Muscle of leg (tissue), 11 donors: ENCODE data around the gene PRR20G. TPM values are rescaled to one million over a fixed set of nuclear protein-coding genes. Genes with fewer than 3 reads are reported as not detected.
A peak's percentile ranks its signal among the peaks of the same experiment; 100 is the strongest.
"Not testable (repeated sequence)": the region's sequence is repeated elsewhere in the genome, so short reads cannot be mapped to it uniquely, and the experiment has no call there.

Experiments
- DNase-seq: peaks from one replicate; pipeline ENCODE4 v3.0.0; 2013
- H3K27ac ChIP-seq: one replicate; pipeline ENCODE4 v1.5.1; 2013; ENCODE audit warnings: mild to moderate bottlenecking, low read length, control low read depth
- H3K27me3 ChIP-seq: one replicate; pipeline ENCODE4 v1.6.1; 2013; ENCODE audit warnings: low read length; ENCODE audit not compliant: control insufficient read depth, insufficient read depth
- H3K36me3 ChIP-seq: one replicate; pipeline ENCODE4 v1.6.1; 2013; ENCODE audit warnings: low read length; ENCODE audit not compliant: control insufficient read depth, insufficient read depth
- H3K4me1 ChIP-seq: one replicate; pipeline ENCODE4 v1.6.1; 2013; ENCODE audit warnings: low read length; ENCODE audit not compliant: control insufficient read depth, insufficient read depth
- H3K4me3 ChIP-seq: one replicate; pipeline ENCODE4 v1.5.1; 2013; ENCODE audit warnings: low read length, control low read depth
- H3K9me3 ChIP-seq: replicated peaks from 2 replicates; pipeline ENCODE4 v1.6.1; 2013; ENCODE audit warnings: low read depth, low read length; ENCODE audit not compliant: control insufficient read depth
- WGBS: methylation state at CpG from one replicate; pipeline ENCODE4 v1.1.5; 2013; ENCODE audit warnings: missing lambda C conversion rate; ENCODE audit not compliant: insufficient coverage; 5-methylcytosine and 5-hydroxymethylcytosine counted together
- polyA plus RNA-seq, 8 donors: library from polyadenylated mRNA; unstranded; fragments of 120-200 nt; gene quantifications; one replicate each; pipeline versions ENCODE4 v1.2.1 to v1.2.3, GENCODE V29; 2013; ENCODE audit warnings: inconsistent platforms in 1 of 8, low replicate concordance in 1 of 8; ENCODE audit not compliant: insufficient read length in 8 of 8, insufficient read depth in 1 of 8
- total RNA-seq: library from RNA; stranded (reverse); fragments of 120-200 nt; gene quantifications from one replicate; pipeline ENCODE4 v1.2.4, GENCODE V29; 2013

PRR20G gene
- total and polyA plus RNA-seq, 9 donors: not detected

GRCh38 chr3:127304121-127304744 lies 16.4 kb upstream of the PRR20G start:
- no peak overlapping the region for H3K27ac ChIP-seq
- H3K36me3 ChIP-seq: no peaks in the 10 kb centered on the region
- no peak overlapping the region for H3K4me3 ChIP-seq
- no peaks in the 10 kb centered on the region for H3K4me1 ChIP-seq
- 68% methylated on average over 11 of the region's 25 CpGs for WGBS
- peaks cover 5% of the 10 kb centered on the region for H3K27me3 ChIP-seq
- DNase-seq: no peak
- H3K9me3 ChIP-seq: no peaks in the 10 kb centered on the region

GRCh38 chr3:127299276-127299675 lies 11.4 kb upstream of the PRR20G start:
- WGBS: no CpG with 5 or more reads among the region's 6 CpGs
- Histone ChIP-seq H3K9me3 (no peaks in the 10 kb centered on the region), H3K4me3 (no peak overlapping the region), H3K4me1 (no peaks in the 10 kb centered on the region), H3K27me3 (peaks cover 11% of the 10 kb centered on the region), H3K27ac (no peak overlapping the region), H3K36me3 (no peaks in the 10 kb centered on the region)
- peak; percentile 67 for DNase-seq

GRCh38 chr3:127296959-127297358 lies 9.1 kb upstream of the PRR20G start:
- no CpG with 5 or more reads among the region's 5 CpGs for WGBS
- peaks cover 11% of the 10 kb centered on the region for H3K27me3 ChIP-seq

GRCh38 chr3:127296166-127296565 lies 8.3 kb upstream of the PRR20G start:
- no CpG with 5 or more reads among the region's 3 CpGs for WGBS
- H3K9me3 ChIP-seq: no peaks in the 10 kb centered on the region
- no peak overlapping the region for H3K27ac ChIP-seq
- H3K36me3 ChIP-seq: no peaks in the 10 kb centered on the region
- peaks cover 11% of the 10 kb centered on the region for H3K27me3 ChIP-seq
- H3K4me1 ChIP-seq: no peaks in the 10 kb centered on the region
- H3K4me3 ChIP-seq: no peak overlapping the region
- DNase-seq: peak; percentile 68

More at GRCh38 chr3:127296959-127297358, 9.1 kb upstream of the PRR20G start:
- DNase-seq: no peak
- Histone ChIP-seq H3K4me1 (no peaks in the 10 kb centered on the region), H3K4me3 (no peak overlapping the region), H3K36me3 (no peaks in the 10 kb centered on the region), H3K9me3 (no peaks in the 10 kb centered on the region), H3K27ac (no peak overlapping the region)

GRCh38 chr3:127293650-127294049 lies 5.8 kb upstream of the PRR20G start:
- not testable (repeated sequence) for H3K4me3 ChIP-seq, H3K27me3 ChIP-seq, H3K9me3 ChIP-seq, DNase-seq, H3K4me1 ChIP-seq, H3K27ac ChIP-seq, H3K36me3 ChIP-seq
- WGBS: 97% methylated on average over 6 of the region's 16 CpGs

GRCh38 chr3:127291611-127292010 lies 3.8 kb upstream of the PRR20G start:
- H3K27me3 ChIP-seq: peaks cover 6% of the 10 kb centered on the region
- no peak overlapping the region for H3K27ac ChIP-seq
- no peaks in the 10 kb centered on the region for H3K4me1 ChIP-seq
- no peak for DNase-seq
- H3K36me3 ChIP-seq: no peaks in the 10 kb centered on the region
- no peaks in the 10 kb centered on the region for H3K9me3 ChIP-seq
- H3K4me3 ChIP-seq: no peak overlapping the region

GRCh38 chr3:127291114-127291513 lies 3.3 kb upstream of the PRR20G start:
- DNase-seq: no peak
- H3K27ac ChIP-seq: no peak overlapping the region
- no CpG with 5 or more reads among the region's 1 CpG for WGBS
- H3K27me3 ChIP-seq: peaks cover 6% of the 10 kb centered on the region
- no peaks in the 10 kb centered on the region for H3K9me3 ChIP-seq
- no peaks in the 10 kb centered on the region for H3K36me3 ChIP-seq
- no peaks in the 10 kb centered on the region for H3K4me1 ChIP-seq
- H3K4me3 ChIP-seq: no peak overlapping the region

GRCh38 chr3:127289706-127290575 lies 2.1 kb upstream of the PRR20G start:
- no peak overlapping the region for H3K27ac ChIP-seq
- DNase-seq: no peak
- no peaks in the 10 kb centered on the region for H3K36me3 ChIP-seq
- H3K9me3 ChIP-seq: no peaks in the 10 kb centered on the region
- peaks cover 4% of the 10 kb centered on the region for H3K27me3 ChIP-seq
- H3K4me1 ChIP-seq: no peaks in the 10 kb centered on the region
- H3K4me3 ChIP-seq: no peak overlapping the region
- no CpG with 5 or more reads among the region's 4 CpGs for WGBS

- Histone ChIP-seq H3K9me3 (no peaks in the 10 kb centered on the region), H3K27ac (no peak overlapping the region), H3K27me3 (peaks cover 3% of the 10 kb centered on the region), H3K4me1 (no peaks in the 10 kb centered on the region), H3K36me3 (no peaks in the 10 kb centered on the region), H3K4me3 (no peak overlapping the region)
- no peak for DNase-seq
- WGBS: 85% methylated on average over 11 of the region's 23 CpGs
These were observed 1.3 kb upstream of the PRR20G start for GRCh38 chr3:127288921-127289705.

- no peaks in the 10 kb centered on the region for H3K36me3 ChIP-seq
- no peak overlapping the region for H3K4me3 ChIP-seq
- H3K27me3 ChIP-seq: peaks cover 3% of the 10 kb centered on the region
- no peaks in the 10 kb centered on the region for H3K9me3 ChIP-seq
- 86% methylated on average over 17 of the region's 17 CpGs for WGBS
- no peak overlapping the region for H3K27ac ChIP-seq
- no peaks in the 10 kb centered on the region for H3K4me1 ChIP-seq
- DNase-seq: no peak
These were observed 497 bp upstream of the PRR20G start for GRCh38 chr3:127288343-127288742.
